B cell (primary cell): ENCODE results near the gene TSSC4. TPM values are rescaled to one million over a fixed set of nuclear protein-coding genes. Genes with fewer than 3 reads are reported as not detected.

Experiments
- ATAC-seq: fragments of 200-7000 bp; cut with Tn5 transposase; one replicate; pipeline ENCODE4 v1.10.0; 2021; ENCODE audit warnings: low read depth, mild to moderate bottlenecking, moderate number of reproducible peaks, moderate library complexity
- CTCF ChIA-PET: fragments of 350-600 bp; sonication (Branson Sonifier 250); formaldehyde crosslinking; loops from one replicate; lab custom pipeline; 2021; ENCODE audit warnings: antibody characterized with exemption, inconsistent platforms; lab: Charles Lee
- POLR2A ChIA-PET: fragments of 350-600 bp; sonication (Branson Sonifier 250); formaldehyde crosslinking; loops from one replicate; lab custom pipeline; 2021; ENCODE audit warnings: antibody characterized with exemption; lab: Charles Lee
- DNase-seq: peaks from one replicate; pipeline ENCODE4 v3.0.0; 2013
- H2AFZ ChIP-seq: 2 replicates; pipeline ENCODE4 v1.6.1; 2012; ENCODE audit warnings: mild to moderate bottlenecking, low read depth, low read length; ENCODE audit not compliant: insufficient read depth, poor library complexity, severe bottlenecking
- H3K27ac ChIP-seq, 2 donors: 1 replicate in 1 of 2; 2 replicates in 1 of 2; pipeline ENCODE4 v1.5.1; 2012 to 2013; ENCODE audit warnings: low read length in 2 of 2, mild to moderate bottlenecking in 2 of 2, moderate library complexity in 1 of 2
- H3K27me3 ChIP-seq, 4 experiments: fragments of 200-600 bp in 1 of 4; sonication (generic) in 1 of 4; replicated peaks in 1 of 4; 1 replicate in 2 of 4; 2 replicates in 2 of 4; pipeline versions ENCODE4 v1.6.1 to v1.7.0; 2013 to 2016; ENCODE audit warnings: low read length in 3 of 4, mild to moderate bottlenecking in 2 of 4, mixed read lengths in 1 of 4, moderate library complexity in 1 of 4; ENCODE audit not compliant: insufficient read depth in 4 of 4, control insufficient read depth in 3 of 4; ENCODE audit errors: control extremely low read depth in 1 of 4
- H3K36me3 ChIP-seq, 2 experiments: replicated peaks in 1 of 2; 1 replicate in 1 of 2; 2 replicates in 1 of 2; pipeline versions ENCODE4 v1.6.1 to v1.7.1; 2013; ENCODE audit warnings: low read length in 1 of 2; ENCODE audit not compliant: insufficient read depth in 2 of 2, control insufficient read depth in 1 of 2; ENCODE audit errors: control extremely low read depth in 1 of 2, extremely low read depth in 1 of 2
- H3K4me1 ChIP-seq, 2 donors: fragments of 200-600 bp in 1 of 2; sonication (generic) in 1 of 2; 1 replicate in 1 of 2; 2 replicates in 1 of 2; pipeline versions ENCODE4 v1.5.1 to v1.6.1; 2013 to 2017; ENCODE audit warnings: low read length in 2 of 2; ENCODE audit not compliant: control insufficient read depth in 2 of 2, insufficient read depth in 2 of 2
- H3K4me2 ChIP-seq: replicated peaks from 2 replicates; pipeline ENCODE3; 2012; ENCODE audit warnings: mild to moderate bottlenecking, low read depth, low read length; ENCODE audit not compliant: poor library complexity, severe bottlenecking
- H3K4me3 ChIP-seq, 5 experiments: fragments of 200-600 bp in 1 of 5; sonication (generic) in 1 of 5; 1 replicate in 3 of 5; 2 replicates in 2 of 5; pipeline versions ENCODE4 v1.5.1 to v1.7.0; 2011 to 2016; ENCODE audit warnings: low read length in 4 of 5, mild to moderate bottlenecking in 4 of 5, low read depth in 2 of 5, control low read depth in 1 of 5, moderate library complexity in 1 of 5; ENCODE audit not compliant: insufficient read depth in 1 of 5; ENCODE audit errors: control extremely low read depth in 1 of 5, extremely low read depth in 1 of 5
- H3K79me2 ChIP-seq: fragments of 200-600 bp; sonication (generic); one replicate; pipeline ENCODE4 v1.6.0; 2016; ENCODE audit warnings: low read length; ENCODE audit not compliant: control insufficient read depth, insufficient read depth
- H3K9ac ChIP-seq: fragments of 200-600 bp; sonication (generic); 2 replicates; pipeline ENCODE4 v1.6.1; 2017; ENCODE audit warnings: mild to moderate bottlenecking, low read length, moderate library complexity
- H3K9me3 ChIP-seq, 3 donors: one replicate each; pipeline versions ENCODE4 v1.6.1 to v1.7.1; 2013; ENCODE audit warnings: low read length in 2 of 3; ENCODE audit not compliant: control insufficient read depth in 2 of 3, insufficient read depth in 1 of 3; ENCODE audit errors: control extremely low read depth in 1 of 3
- H4K20me1 ChIP-seq: 2 replicates; pipeline ENCODE4 v1.6.0; 2012; ENCODE audit warnings: mild to moderate bottlenecking, low read length; ENCODE audit not compliant: insufficient read depth, control insufficient read depth, poor library complexity, severe bottlenecking
- H3K27ac Mint-ChIP-seq: one replicate; pipeline ENCODE4 v1.8.0; 2021; ENCODE audit warnings: mixed read lengths
- H3K27me3 Mint-ChIP-seq: one replicate; pipeline ENCODE4 v1.8.0; 2021; ENCODE audit warnings: mixed read lengths
- H3K4me1 Mint-ChIP-seq: one replicate; pipeline ENCODE4 v1.8.0; 2021; ENCODE audit warnings: mixed read lengths
- H3K4me3 Mint-ChIP-seq: one replicate; pipeline ENCODE4 v1.8.0; 2021; ENCODE audit warnings: mixed read lengths
- H3K9me3 Mint-ChIP-seq: one replicate; pipeline ENCODE4 v1.8.0; 2022; ENCODE audit warnings: mixed read lengths; ENCODE audit not compliant: insufficient read depth
- CTCF ChIP-seq: fragments of 200-600 bp; IDR thresholded peaks from one replicate; pipeline ENCODE4 v1.8.0; 2022; ENCODE audit warnings: antibody characterized with exemption, mild to moderate bottlenecking
- EZH2 ChIP-seq: IDR thresholded peaks from 2 replicates; pipeline ENCODE4 v1.6.1; 2012; ENCODE audit warnings: borderline replicate concordance, low read depth, mild to moderate bottlenecking, moderate library complexity, low read length; ENCODE audit not compliant: insufficient read depth, poor library complexity, severe bottlenecking
- WGBS: methylation state at CpG from one replicate; pipeline ENCODE4 v1.1.5; 2013; ENCODE audit warnings: missing lambda C conversion rate; ENCODE audit not compliant: insufficient coverage; 5-methylcytosine and 5-hydroxymethylcytosine counted together
- intact Hi-C: fragments of 100-400 bp; cut with micrococcal nuclease; formaldehyde crosslinking; loops from one replicate; pipeline ENCODE4 v1.10.0; 2022
- polyA plus RNA-seq: library from polyadenylated mRNA; depleted of rRNA; stranded (reverse); fragments of >200 nt; gene quantifications from 2 replicates; pipeline ENCODE4 v1.2.3, GENCODE V29; 2012
- total RNA-seq, 2 donors: library from RNA; stranded (reverse); fragments of 120-200 nt in 1 of 2; gene quantifications; 1 replicate in 1 of 2; 2 replicates in 1 of 2; pipeline versions ENCODE4 v1.2.3 to v1.2.4, GENCODE V29; 2013 to 2022

TSSC4 gene
- total and polyA plus RNA-seq, 2 donors (not counting 1 experiment from before 2014, with no cell fraction given): 49.4 to 57.5 TPM

GRCh38 chr11:2409126-2409525, 8.6 kb downstream of the TSSC4 start:
- no peak overlapping the region for H3K4me3 Mint-ChIP-seq
- Histone ChIP-seq H4K20me1 (peaks cover 2% of the 10 kb centered on the region), H3K27me3 (no peaks in the 10 kb centered on the region), H3K4me1 (no peaks in the 10 kb centered on the region), H3K79me2 (no peaks in the 10 kb centered on the region), H3K9ac (no peak overlapping the region), H3K36me3 (peaks cover 0 to 3% of the 10 kb centered on the region in 2 experiments), H3K9me3 (no peaks in the 10 kb centered on the region), H2AFZ (no peak overlapping the region), H3K27ac (no peak overlapping the region), H3K4me3 (no peak overlapping the region), H3K4me2 (no peak overlapping the region)
- intact Hi-C loops: no loop called here
- no peak overlapping the region for H3K27ac Mint-ChIP-seq
- CTCF ChIA-PET: interaction anchor here (1.0 to 2.2 kb wide), 3 partner anchors 9 to 104 kb away, joined by 4 to 15 read pairs (median 7); partner anchors contain the start of gene TSSC4
- H3K27me3 Mint-ChIP-seq: no peaks in the 10 kb centered on the region
- 92% methylated on average over 10 of the region's 16 CpGs for WGBS
- no peaks in the 10 kb centered on the region for H3K9me3 Mint-ChIP-seq
- no peak for ATAC-seq
- DNase-seq: no peak
- H3K4me1 Mint-ChIP-seq: no peaks in the 10 kb centered on the region
- POLR2A ChIA-PET: no interaction called here
- no peak for TF ChIP-seq CTCF
- no peak for TF ChIP-seq EZH2

- POLR2A ChIA-PET: no interaction called here
- no peaks in the 10 kb centered on the region for H3K27me3 Mint-ChIP-seq
- no peaks in the 10 kb centered on the region for H3K36me3 ChIP-seq
- intact Hi-C loops: no loop called here
- no peak overlapping the region for H3K4me3 ChIP-seq
- no peak overlapping the region for H2AFZ ChIP-seq
- H3K27me3 ChIP-seq: no peaks in the 10 kb centered on the region
- no peak overlapping the region for H3K27ac ChIP-seq
- H3K4me3 Mint-ChIP-seq: no peak overlapping the region
- CTCF ChIA-PET: interaction anchor here (1.0 to 2.2 kb wide), 2 partner anchors 9 to 10 kb away, joined by 4 to 15 read pairs; partner anchors contain the start of gene TSSC4
- no peaks in the 10 kb centered on the region for H4K20me1 ChIP-seq
- WGBS: 87% methylated on average over 42 of the region's 42 CpGs
- ATAC-seq: no peak
- no peaks in the 10 kb centered on the region for H3K79me2 ChIP-seq
- no peaks in the 10 kb centered on the region for H3K4me1 ChIP-seq
- H3K4me2 ChIP-seq: no peak overlapping the region
- no peaks in the 10 kb centered on the region for H3K4me1 Mint-ChIP-seq
- TF ChIP-seq CTCF: no peak
- H3K9me3 Mint-ChIP-seq: no peaks in the 10 kb centered on the region
- no peak overlapping the region for H3K9ac ChIP-seq
- DNase-seq: no peak
- H3K9me3 ChIP-seq: no peaks in the 10 kb centered on the region
- no peak overlapping the region for H3K27ac Mint-ChIP-seq
Measured at GRCh38 chr11:2409611-2410468, 9.3 kb downstream of the TSSC4 start.
